Epithelial cell of esophagus (primary cell): ENCODE measurements around the gene CKS2.
"Not testable (repeated sequence)": the region's sequence is repeated elsewhere in the genome, so short reads cannot be mapped to it uniquely, and the experiment has no call there.

Experiments used
- DNase-seq: peaks from one replicate; pipeline ENCODE4 v3.0.0; 2010; ENCODE audit warnings: low read depth
- H3K4me3 ChIP-seq: 2 replicates; pipeline ENCODE4 v1.5.1; 2011; ENCODE audit warnings: mild to moderate bottlenecking, low read length, control low read depth
- TF ChIP-seq, protein P1 (sequence below): IDR thresholded peaks from 2 replicates; pipeline ENCODE4 v1.5.1; 2011; ENCODE audit warnings: low read depth, mild to moderate bottlenecking, low read length, control low read depth, inconsistent platforms; ENCODE audit not compliant: insufficient read depth; ENCODE audit errors: missing control alignments

CKS2 gene

DNA sequence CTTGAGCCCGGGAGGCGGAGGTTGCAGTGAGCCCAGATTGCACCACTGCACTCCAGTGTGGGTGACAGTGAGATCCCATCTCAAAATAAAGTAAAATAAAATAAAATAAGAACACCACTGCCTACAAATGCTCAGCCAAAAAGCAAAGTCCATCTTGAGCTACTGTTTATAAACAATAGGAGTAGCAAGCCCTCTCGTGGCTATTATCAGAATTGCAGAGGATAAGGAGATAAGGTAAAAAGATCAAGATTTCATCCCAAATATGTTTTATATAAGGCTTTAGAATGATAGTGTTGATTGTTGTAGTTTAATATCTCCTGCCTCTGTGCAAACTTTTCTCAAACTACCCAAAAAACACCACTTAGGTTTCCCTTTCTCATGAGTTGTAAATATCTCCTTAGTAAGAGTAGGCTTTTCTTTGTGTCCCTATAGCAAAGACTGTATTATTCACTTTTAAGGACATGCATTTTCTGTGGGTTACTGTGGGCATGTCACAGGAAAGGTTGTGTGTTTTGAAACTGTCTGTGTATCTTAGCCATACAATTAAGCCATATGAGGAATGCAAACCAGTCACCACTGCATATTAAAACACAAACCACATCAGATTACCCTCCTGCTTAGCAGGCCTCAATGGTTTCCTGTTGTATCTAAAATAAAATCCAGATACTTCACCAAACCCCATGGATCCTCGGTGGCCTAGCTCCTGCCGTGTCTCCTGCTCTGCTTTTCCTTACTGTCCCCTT lies 31.8 kb upstream of the CKS2 start:
- TF ChIP-seq, protein P1, sequence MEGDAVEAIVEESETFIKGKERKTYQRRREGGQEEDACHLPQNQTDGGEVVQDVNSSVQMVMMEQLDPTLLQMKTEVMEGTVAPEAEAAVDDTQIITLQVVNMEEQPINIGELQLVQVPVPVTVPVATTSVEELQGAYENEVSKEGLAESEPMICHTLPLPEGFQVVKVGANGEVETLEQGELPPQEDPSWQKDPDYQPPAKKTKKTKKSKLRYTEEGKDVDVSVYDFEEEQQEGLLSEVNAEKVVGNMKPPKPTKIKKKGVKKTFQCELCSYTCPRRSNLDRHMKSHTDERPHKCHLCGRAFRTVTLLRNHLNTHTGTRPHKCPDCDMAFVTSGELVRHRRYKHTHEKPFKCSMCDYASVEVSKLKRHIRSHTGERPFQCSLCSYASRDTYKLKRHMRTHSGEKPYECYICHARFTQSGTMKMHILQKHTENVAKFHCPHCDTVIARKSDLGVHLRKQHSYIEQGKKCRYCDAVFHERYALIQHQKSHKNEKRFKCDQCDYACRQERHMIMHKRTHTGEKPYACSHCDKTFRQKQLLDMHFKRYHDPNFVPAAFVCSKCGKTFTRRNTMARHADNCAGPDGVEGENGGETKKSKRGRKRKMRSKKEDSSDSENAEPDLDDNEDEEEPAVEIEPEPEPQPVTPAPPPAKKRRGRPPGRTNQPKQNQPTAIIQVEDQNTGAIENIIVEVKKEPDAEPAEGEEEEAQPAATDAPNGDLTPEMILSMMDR = peak; percentile 64
- DNase-seq = peak; percentile 59
- no peak overlapping the region for H3K4me3 ChIP-seq

DNA sequence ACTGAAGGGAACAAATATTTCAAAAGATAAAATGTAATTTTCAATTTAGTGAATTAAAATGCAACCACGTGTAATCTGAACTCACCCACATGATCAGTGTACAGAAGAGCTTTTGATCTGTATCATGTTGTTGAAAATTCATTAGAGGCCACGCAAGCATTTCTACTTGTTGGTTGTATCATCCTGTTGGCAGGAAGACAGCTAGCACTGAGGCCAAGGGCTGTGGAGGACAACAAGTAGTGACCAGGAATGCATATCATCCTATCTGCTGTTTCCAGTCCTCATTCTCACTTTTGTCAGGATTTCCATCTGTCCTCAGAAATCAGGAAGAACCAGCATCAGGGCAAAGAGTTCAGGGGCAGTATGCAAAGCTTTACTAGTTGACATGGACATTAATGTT lies 29.9 kb upstream of the CKS2 start:
- DNase-seq = no peak
- no peak overlapping the region for H3K4me3 ChIP-seq
- TF ChIP-seq, protein P1 = no peak

DNA sequence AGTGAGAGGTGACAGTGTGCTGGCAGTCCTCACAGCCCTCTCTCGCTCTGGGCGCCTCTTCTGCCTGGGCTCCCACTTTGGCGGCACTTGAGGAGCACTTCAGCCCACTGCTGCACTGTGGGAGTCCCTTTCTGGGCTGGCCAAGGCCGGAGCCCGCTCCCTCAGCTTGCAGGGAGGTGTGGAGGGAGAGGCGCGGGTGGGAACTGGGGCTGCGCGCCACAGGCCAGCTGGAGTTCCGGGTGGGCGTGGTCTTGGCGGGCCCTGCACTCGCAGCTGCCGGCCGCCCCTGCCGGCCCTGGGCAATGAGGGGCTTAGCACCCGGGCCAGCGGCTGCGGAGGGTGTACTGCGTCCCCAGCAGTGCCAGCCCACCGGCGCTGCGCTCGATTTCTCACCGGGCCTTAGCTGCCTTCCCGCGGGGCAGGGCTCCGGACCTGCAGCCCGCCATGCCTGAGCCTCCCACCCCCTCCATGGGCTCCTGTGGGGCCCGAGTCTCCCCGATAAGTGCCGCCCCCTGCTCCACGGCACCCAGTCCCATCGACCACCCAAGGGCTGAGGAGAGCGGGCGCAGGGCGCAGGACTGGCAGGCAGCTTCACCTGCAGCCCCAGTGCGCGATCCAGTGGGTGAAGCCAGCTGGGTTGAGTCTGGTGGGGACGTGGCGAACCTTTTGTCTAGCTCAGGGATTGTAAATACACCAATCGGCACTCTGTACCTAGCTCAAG lies 28.6 kb upstream of the CKS2 start:
- DNase-seq, H3K4me3 ChIP-seq: not testable (repeated sequence)

DNA sequence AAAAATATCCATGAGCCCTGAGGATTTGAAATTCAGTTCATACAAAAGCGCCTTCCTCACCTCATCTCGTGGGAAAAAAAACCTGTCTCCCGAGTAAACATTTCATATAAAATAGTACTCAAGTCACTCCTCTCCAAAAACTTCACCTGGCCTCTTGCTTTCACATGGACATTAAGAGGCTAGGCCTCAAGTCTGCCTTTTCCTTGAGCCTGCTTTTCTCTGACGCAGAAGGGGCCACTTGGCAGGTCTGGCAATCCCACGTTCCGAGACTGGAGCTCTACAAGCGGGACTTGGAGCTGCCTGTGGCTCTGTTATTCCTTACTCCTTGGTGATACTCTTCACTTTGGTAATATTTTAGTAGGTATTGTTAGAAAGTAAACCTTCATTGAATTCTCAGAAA lies 26.9 kb upstream of the CKS2 start:
- no peak for DNase-seq
- TF ChIP-seq, protein P1 = no peak

DNA sequence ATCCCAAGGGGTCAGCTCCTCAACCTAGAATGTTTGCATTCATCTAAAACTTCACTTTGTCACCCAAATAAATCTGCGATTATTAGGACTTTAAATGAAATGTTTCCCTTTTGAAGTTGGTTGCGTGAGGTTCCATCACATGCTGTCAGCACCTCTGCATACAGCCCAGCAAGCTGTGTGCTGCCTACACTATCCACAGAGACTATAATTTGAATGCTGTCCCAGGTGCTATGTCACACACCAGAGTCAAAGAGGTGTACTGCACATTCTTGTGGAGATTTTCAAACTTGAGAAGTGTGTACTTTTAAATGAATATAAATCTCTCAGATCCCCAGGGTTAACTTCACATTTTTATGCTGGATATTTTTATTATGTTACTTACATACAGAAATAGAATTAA lies 19.3 kb upstream of the CKS2 start:
- TF ChIP-seq, protein P1 = no peak
- no peak overlapping the region for H3K4me3 ChIP-seq
- no peak for DNase-seq

More for the DNA sequence above, 26.9 kb upstream of the CKS2 start:
- H3K4me3 ChIP-seq = no peak overlapping the region

DNA sequence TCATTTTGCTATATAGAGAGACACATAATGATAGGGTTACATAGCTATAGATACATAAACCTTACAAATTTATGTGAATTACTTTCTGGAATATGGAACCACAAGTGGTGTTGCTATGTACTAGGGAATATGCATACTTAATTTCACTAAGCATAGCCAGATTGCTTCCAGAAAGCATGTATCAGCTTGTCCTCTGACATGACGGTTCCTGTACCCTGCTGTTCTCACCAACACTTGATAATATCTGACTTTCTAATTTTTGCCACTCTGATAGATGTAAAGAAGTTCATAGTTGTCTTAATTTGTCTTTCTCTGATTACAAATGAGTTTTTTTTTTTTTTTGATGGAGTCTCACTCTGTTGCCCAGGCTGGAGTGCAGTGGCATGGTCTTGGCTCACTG lies 18.0 kb upstream of the CKS2 start:
- H3K4me3 ChIP-seq = no peak overlapping the region
- TF ChIP-seq, protein P1 = no peak
- DNase-seq = no peak

DNA sequence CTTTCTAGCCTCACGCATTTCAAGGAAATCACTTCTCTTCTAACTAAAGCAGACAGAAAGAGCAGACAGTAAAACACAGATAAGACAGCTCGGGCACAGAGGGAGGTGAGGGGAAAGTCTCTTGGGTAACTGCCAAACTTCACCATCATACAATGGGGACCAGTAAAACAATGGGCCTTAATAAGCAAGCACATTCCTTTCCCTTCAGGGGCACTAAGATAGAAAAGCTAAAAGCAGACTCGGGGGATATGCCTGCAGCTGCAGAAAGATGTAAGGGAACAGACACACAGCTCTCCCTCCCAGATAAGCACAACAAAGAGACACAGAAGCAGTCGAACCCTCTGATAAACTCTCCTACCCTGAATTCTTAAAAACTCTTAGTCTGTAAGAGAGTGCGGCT lies 15.6 kb upstream of the CKS2 start:
- H3K4me3 ChIP-seq = no peak overlapping the region
- TF ChIP-seq, protein P1 = no peak
- DNase-seq = no peak

DNA sequence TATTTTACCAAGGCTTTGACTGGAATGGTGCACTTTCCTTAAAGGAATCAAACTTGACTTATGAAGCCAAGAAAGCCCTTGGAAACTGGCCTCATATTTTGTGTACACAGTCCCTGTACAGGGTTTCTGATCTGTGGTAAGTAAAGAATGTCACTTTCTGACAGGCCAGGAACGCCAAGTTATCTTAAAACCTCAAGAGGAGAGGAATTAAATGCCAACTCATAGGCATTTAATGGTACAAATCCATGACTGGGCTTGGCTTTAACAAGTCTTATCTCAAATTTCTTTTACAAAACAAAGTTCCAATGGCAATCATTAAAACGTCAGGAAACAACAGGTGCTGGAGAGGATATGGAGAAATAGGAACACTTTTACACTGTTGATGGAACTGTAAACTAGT lies 9.0 kb upstream of the CKS2 start:
- not testable (repeated sequence) for DNase-seq

More for the DNA sequence above, 9.0 kb upstream of the CKS2 start:
- H3K4me3 ChIP-seq = not testable (repeated sequence)
